ENCODE measurements around the gene RNF183.

DNA sequence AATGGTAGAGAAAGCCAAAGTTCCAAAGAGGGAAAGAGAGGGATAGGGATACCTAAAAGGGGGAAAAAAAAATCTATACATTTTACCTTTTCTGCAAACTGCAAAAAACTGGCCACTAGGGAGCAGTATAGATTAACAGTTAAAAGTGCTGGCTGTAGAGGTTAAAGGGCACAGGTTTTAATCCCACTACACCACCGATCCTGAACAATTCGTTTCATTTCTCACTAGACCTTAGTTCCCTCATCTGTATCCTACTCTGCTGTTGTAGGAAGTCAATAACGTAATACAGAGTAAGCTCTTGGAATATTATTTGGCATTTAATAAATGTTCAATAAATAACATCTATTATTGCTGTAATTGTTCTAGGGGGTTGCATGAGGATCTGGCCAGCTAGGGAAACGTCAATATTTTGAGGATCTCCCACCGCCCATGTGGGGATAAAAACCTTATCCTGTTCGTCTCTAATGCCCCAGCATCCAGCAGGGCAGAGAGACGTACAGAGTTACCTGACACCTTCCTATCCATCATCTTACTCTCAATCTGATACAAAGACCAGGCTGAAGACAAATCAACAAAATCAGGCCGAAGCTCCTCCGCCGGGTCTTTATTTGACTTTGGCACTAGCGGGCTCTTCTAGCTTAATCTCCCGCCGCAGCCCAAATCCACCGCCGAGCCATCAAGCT, 28.6 kb downstream of the RNF183 start:
- TF ChIP-seq, protein P1, sequence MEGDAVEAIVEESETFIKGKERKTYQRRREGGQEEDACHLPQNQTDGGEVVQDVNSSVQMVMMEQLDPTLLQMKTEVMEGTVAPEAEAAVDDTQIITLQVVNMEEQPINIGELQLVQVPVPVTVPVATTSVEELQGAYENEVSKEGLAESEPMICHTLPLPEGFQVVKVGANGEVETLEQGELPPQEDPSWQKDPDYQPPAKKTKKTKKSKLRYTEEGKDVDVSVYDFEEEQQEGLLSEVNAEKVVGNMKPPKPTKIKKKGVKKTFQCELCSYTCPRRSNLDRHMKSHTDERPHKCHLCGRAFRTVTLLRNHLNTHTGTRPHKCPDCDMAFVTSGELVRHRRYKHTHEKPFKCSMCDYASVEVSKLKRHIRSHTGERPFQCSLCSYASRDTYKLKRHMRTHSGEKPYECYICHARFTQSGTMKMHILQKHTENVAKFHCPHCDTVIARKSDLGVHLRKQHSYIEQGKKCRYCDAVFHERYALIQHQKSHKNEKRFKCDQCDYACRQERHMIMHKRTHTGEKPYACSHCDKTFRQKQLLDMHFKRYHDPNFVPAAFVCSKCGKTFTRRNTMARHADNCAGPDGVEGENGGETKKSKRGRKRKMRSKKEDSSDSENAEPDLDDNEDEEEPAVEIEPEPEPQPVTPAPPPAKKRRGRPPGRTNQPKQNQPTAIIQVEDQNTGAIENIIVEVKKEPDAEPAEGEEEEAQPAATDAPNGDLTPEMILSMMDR (IDR thresholded peaks at IDR 0.05) = peak; percentile 67; the same call in 1 of the 2 replicates
- no peak for TF ChIP-seq POLR2AphosphoS5 (IDR thresholded peaks at IDR 0.05; ENCODE audit: low read depth, low read length)
- TF ChIP-seq, protein P2, sequence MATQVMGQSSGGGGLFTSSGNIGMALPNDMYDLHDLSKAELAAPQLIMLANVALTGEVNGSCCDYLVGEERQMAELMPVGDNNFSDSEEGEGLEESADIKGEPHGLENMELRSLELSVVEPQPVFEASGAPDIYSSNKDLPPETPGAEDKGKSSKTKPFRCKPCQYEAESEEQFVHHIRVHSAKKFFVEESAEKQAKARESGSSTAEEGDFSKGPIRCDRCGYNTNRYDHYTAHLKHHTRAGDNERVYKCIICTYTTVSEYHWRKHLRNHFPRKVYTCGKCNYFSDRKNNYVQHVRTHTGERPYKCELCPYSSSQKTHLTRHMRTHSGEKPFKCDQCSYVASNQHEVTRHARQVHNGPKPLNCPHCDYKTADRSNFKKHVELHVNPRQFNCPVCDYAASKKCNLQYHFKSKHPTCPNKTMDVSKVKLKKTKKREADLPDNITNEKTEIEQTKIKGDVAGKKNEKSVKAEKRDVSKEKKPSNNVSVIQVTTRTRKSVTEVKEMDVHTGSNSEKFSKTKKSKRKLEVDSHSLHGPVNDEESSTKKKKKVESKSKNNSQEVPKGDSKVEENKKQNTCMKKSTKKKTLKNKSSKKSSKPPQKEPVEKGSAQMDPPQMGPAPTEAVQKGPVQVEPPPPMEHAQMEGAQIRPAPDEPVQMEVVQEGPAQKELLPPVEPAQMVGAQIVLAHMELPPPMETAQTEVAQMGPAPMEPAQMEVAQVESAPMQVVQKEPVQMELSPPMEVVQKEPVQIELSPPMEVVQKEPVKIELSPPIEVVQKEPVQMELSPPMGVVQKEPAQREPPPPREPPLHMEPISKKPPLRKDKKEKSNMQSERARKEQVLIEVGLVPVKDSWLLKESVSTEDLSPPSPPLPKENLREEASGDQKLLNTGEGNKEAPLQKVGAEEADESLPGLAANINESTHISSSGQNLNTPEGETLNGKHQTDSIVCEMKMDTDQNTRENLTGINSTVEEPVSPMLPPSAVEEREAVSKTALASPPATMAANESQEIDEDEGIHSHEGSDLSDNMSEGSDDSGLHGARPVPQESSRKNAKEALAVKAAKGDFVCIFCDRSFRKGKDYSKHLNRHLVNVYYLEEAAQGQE (IDR thresholded peaks at IDR 0.05; ENCODE audit: insufficient read depth in 1 of 2, low read depth in 2 of 2, low read length in 1 of 2) = no peak
- TF ChIP-seq SIN3A (IDR thresholded peaks at IDR 0.05; ENCODE audit: borderline replicate concordance, insufficient read depth, low read depth, low read length) = no peak
- TF ChIP-seq TCF7L2 (IDR thresholded peaks at IDR 0.05; ENCODE audit: low read depth, low read length) = no peak
